Measurements from ENCODE around the gene UBE2S.
A peak's percentile ranks its signal among the peaks of the same experiment; 100 is the strongest.

UBE2S gene

GRCh38 chr19:55358943-55359908 is 48.4 kb downstream of the UBE2S start:
- DNase-seq, result no peak

DNA sequence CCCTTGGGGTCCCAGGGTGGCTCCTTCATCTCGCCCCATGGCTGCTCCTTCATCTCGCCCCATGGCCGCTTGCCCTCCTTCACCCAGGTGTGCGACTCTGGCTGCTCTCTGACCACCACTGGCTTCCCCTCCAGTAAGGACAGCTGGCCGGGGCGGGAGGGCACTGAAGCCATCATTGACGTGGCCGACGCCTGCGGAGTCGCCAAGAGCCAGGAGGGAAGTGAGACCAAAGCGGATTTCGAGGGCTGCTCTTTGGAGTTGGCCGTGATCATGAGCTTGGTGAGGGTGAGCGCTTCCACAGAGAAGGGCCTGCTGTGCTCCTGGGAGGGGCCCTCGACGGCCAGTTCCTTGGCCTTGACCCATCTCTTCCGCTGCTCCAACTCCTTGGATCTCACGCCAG is 49.1 kb downstream of the UBE2S start:
- no peak for DNase-seq

- DNase-seq, result no peak
Measured at GRCh38 chr19:55355213-55355821, 52.3 kb downstream of the UBE2S start.

DNA sequence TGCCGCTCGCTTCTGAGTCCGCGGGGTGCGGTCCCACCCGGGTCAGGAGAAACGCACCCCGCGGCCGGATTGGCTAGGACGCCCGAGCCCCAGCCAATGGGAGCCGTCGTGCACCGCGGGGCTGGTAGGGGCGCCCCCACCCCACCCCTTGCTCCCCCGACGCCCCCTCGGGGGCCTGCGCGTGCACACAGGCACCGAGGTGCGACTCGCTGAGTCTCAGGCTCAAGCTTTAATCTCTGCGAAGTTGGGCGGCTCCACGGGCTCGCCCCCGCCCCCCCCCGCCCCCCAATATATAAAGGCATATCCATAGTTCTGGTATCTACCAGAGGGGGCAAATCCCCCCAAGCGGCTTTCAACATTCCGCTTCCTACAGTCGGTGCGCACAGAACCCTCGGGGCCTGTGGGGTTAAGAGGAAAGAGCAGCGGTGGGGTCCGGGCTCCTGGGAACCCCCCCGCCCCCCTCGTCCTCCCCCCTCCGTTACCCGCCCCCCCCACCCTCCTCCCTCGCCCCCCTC is 52.8 kb downstream of the UBE2S start, which contains the start of gene COX6B2:
Gene COX6B2, minus strand, starts transcription at position 22 of the 515 bp plus-strand sequence. CDS start 198 bp downstream, outside the sequence.
- no peak for DNase-seq

DNA sequence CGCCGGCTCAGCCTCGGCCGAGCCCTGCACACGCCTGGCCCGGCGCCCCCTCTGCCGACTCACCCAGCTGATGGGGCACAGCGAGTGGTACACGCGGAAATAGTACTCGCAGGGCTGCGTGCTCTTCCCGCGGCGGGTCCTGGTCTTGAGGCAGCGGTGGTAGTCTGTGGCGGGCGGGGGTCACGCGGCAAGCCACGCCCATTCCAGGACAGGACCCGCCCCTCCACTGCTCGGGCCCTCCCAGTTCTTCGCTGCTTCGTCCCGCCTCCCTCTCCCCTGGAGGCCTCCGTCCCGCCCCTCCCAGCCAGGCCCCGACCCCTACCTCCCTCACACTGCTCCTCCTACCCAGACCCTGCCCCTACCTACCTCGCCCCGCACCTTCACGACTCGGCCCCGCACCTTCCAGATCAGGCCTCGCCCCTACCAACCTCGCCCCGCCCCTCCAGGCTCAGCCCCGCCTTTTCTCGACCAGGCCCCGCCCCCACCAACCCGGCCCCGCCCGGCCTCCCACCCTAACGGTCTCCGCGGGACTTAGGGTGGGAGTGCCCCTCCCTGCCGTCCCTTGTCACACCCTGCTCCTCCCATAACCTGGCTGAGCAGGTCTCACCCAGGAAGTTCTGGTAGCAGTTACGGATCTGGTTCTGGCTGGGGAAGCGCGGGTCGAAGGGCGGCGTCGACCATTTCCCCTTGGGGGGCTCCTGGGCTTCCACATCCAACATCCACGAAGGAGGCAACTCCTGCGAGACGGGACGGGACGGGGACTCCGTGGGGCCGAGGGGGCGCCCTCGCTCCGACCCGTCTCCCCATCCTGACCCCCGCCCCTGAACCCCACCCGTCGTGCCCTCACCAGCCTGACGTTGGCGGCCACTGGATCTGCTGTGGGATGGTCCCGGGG is 53.5 kb downstream of the UBE2S start:
- DNase-seq, result peak; percentile 68

- DNase-seq, result no peak
Measured at GRCh38 chr19:55353356-55353802, 54.2 kb downstream of the UBE2S start.

- no peak for DNase-seq
Measured at GRCh38 chr19:55352549-55353145, 54.9 kb downstream of the UBE2S start.

DNA sequence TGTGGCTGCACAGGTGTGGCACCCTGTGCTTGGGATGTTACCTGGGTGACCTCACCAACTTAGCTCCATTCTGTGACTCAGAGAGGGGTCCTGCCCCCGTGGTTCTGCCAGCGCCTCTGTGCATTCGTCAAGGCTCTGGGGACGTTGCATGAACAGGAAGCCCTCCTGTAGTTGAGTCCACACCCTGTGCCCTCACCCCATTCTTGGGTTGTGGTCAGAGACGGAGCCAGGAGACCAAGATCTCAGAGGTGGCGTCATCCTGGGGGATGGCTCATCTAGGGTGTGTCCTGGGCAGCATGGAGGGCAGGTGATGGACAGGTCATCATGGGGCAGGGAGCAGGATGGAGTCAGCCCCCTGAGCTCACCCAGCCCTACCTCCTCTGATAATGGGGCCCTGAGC is 55.5 kb downstream of the UBE2S start:
- no peak for DNase-seq

GRCh38 chr19:55350620-55351315 is 56.8 kb downstream of the UBE2S start:
- no peak for DNase-seq

All from effector CD8-positive, alpha-beta T cell (primary cell).